Neural cell (in vitro differentiated cells): ENCODE results near the gene MYO7A.

Experiments
- CTCF ChIP-seq: fragments of 450-650 bp; IDR thresholded peaks from 2 replicates; pipeline ENCODE4 v1.5.1; 2014; ENCODE audit warnings: antibody characterized with exemption, mild to moderate bottlenecking, moderate library complexity; ENCODE audit not compliant: poor library complexity, severe bottlenecking
- EZH2 ChIP-seq: fragments of 200-600, 300-800 bp; shearing (Covaris generic), sonication (generic); IDR thresholded peaks from 2 replicates; pipeline ENCODE4 v1.6.1; 2014; ENCODE audit warnings: antibody characterized with exemption, low read length, borderline replicate concordance, mild to moderate bottlenecking; ENCODE audit not compliant: insufficient read depth, poor library complexity, severe bottlenecking
- POLR2AphosphoS5 ChIP-seq: IDR thresholded peaks from 2 replicates; pipeline ENCODE4 v1.6.1; 2012
- RAD21 ChIP-seq: fragments of 450-650 bp; conservative IDR thresholded peaks from 2 replicates; pipeline ENCODE4 v1.6.1; 2014; ENCODE audit warnings: antibody characterized with exemption, mild to moderate bottlenecking, moderate library complexity
- REST ChIP-seq: IDR thresholded peaks from 2 replicates; pipeline ENCODE4 v1.6.1; 2012; ENCODE audit warnings: borderline replicate concordance
- TAF1 ChIP-seq: IDR thresholded peaks from 2 replicates; pipeline ENCODE4 v1.6.1; 2012; ENCODE audit warnings: low read depth

GRCh38 chr11:77180346-77180745 is 52.3 kb downstream of the MYO7A start:
- TF ChIP-seq CTCF (no peak), POLR2AphosphoS5 (no peak), EZH2 (no peak), REST (no peak), TAF1 (no peak), RAD21 (no peak)
